ENCODE results near the gene ATF3.

Gene ATF3

GRCh38 chr1:212623603-212624002 is 15.0 kb downstream of the ATF3 start:
- TF ChIP-seq CTCF (IDR thresholded peaks at IDR 0.05; ENCODE audit: low read depth, low read length, missing control alignments) = no peak
- no peak overlapping the region for H3K4me3 ChIP-seq (replicated peaks; ENCODE audit: low read depth, low read length)
- no peak for DNase-seq (ENCODE audit: extremely low read depth, low read depth)

- no peak overlapping the region for H3K4me3 ChIP-seq (replicated peaks; ENCODE audit: low read depth, low read length)
- no peak for TF ChIP-seq CTCF (IDR thresholded peaks at IDR 0.05; ENCODE audit: low read depth, low read length, missing control alignments)
- no peak for DNase-seq (ENCODE audit: extremely low read depth, low read depth)
Observed at GRCh38 chr1:212624976-212625501, 16.5 kb downstream of the ATF3 start.

GRCh38 chr1:212625781-212626450 is 17.4 kb downstream of the ATF3 start:
- TF ChIP-seq CTCF (IDR thresholded peaks at IDR 0.05; ENCODE audit: low read depth, low read length, missing control alignments) = no peak
- no peak for DNase-seq (ENCODE audit: extremely low read depth, low read depth)
- no peak overlapping the region for H3K4me3 ChIP-seq (replicated peaks; ENCODE audit: low read depth, low read length)

- no peak for DNase-seq (ENCODE audit: extremely low read depth, low read depth)
- no peak overlapping the region for H3K4me3 ChIP-seq (replicated peaks; ENCODE audit: low read depth, low read length)
- no peak for TF ChIP-seq CTCF (IDR thresholded peaks at IDR 0.05; ENCODE audit: low read depth, low read length, missing control alignments)
Observed at GRCh38 chr1:212628046-212628445, 19.5 kb downstream of the ATF3 start.

GRCh38 chr1:212628813-212629415 is 20.4 kb downstream of the ATF3 start:
- no peak for TF ChIP-seq CTCF (IDR thresholded peaks at IDR 0.05; ENCODE audit: low read depth, low read length, missing control alignments)
- DNase-seq (ENCODE audit: extremely low read depth, low read depth) = no peak

DNA sequence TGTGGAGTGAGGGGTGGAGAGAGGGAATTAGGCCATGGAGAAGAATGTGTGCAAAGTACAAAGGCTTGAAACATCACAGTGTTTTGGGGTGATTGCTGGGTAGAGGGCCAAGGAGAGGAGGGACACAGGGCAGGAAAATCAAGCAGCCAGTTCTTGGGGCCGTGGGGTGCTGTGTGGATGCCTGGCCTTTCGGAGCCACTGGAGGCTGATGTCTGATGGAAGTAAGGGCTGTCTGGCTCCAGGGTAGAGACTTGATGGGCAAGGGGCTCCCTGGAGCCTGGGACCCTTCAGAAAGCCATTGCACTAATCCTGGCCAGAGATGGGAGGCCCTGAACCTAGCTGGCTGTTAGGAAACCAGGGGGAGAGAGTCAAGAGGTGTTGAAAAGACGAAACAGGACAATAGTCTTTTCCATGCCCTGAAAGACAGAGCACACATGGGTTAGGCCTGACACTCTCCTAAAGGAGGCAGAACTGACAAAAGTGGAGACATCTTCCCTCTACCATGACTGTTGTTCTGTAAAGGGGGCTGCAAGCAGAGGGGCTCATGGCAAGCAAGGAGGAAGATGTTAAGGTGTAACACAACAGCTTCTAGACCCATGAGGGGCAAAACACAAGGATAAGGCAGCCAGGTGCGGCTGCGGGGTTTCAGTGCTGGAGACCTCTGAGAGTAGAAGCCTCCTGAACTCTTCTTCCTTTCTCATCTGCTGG is 21.0 kb downstream of the ATF3 start:
- no peak for TF ChIP-seq CTCF (IDR thresholded peaks at IDR 0.05; ENCODE audit: low read depth, low read length, missing control alignments)
- no peak for DNase-seq (ENCODE audit: extremely low read depth, low read depth)
- no peak overlapping the region for H3K4me3 ChIP-seq (replicated peaks; ENCODE audit: low read depth, low read length)

More at GRCh38 chr1:212628813-212629415, 20.4 kb downstream of the ATF3 start:
- no peak overlapping the region for H3K4me3 ChIP-seq (replicated peaks; ENCODE audit: low read depth, low read length)

Measured in HFF-Myc (cell line).